B cell (primary cell): Measurements from ENCODE around the gene SMC4.

ENCODE experiments used
- EZH2 ChIP-seq: IDR thresholded peaks from 2 replicates; pipeline ENCODE4 v1.6.1; 2012; ENCODE audit warnings: borderline replicate concordance, low read depth, mild to moderate bottlenecking, moderate library complexity, low read length; ENCODE audit not compliant: insufficient read depth, poor library complexity, severe bottlenecking
- TF ChIP-seq, protein P1 (sequence below): fragments of 200-600 bp; IDR thresholded peaks from one replicate; pipeline ENCODE4 v1.8.0; 2022; ENCODE audit warnings: antibody characterized with exemption, mild to moderate bottlenecking

DNA sequence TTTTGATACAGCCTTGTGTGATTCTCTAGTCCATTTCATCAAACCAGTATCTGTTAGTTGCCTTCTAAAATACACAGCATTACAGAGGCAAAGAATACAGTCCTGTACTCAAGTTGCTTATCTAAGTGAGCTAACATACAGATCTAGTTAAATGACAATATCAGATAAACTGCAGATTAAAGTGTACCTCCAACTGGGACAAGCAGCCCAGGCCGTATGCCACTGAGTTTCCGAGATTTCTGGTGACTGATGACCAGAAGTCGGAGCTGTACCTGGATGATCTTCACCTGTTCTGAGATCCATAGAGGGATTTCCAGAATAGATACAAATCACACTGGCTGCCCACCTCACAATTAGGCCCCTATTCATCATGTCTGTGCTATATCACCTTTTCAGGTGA is 56.4 kb downstream of the SMC4 start:
- TF ChIP-seq, protein P1, sequence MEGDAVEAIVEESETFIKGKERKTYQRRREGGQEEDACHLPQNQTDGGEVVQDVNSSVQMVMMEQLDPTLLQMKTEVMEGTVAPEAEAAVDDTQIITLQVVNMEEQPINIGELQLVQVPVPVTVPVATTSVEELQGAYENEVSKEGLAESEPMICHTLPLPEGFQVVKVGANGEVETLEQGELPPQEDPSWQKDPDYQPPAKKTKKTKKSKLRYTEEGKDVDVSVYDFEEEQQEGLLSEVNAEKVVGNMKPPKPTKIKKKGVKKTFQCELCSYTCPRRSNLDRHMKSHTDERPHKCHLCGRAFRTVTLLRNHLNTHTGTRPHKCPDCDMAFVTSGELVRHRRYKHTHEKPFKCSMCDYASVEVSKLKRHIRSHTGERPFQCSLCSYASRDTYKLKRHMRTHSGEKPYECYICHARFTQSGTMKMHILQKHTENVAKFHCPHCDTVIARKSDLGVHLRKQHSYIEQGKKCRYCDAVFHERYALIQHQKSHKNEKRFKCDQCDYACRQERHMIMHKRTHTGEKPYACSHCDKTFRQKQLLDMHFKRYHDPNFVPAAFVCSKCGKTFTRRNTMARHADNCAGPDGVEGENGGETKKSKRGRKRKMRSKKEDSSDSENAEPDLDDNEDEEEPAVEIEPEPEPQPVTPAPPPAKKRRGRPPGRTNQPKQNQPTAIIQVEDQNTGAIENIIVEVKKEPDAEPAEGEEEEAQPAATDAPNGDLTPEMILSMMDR, result no peak
- TF ChIP-seq EZH2, result no peak
